ENCODE data around the gene MB.

GRCh38 chr22:35596821-35597220 lies 20.3 kb downstream of the MB start:
- TF ChIP-seq CTCF (IDR thresholded peaks at IDR 0.05): no peak
- no peak for TF ChIP-seq POLR2A (IDR thresholded peaks at IDR 0.05)
